ENCODE results near the gene GLI2. TPM values are rescaled to one million over a fixed set of nuclear protein-coding genes. Genes with fewer than 3 reads are reported as not detected.

The GLI2 gene
- total RNA-seq, 3 donors from 2014 or later (not counting 1 experiment from before 2014, with no cell fraction given): not detected

DNA sequence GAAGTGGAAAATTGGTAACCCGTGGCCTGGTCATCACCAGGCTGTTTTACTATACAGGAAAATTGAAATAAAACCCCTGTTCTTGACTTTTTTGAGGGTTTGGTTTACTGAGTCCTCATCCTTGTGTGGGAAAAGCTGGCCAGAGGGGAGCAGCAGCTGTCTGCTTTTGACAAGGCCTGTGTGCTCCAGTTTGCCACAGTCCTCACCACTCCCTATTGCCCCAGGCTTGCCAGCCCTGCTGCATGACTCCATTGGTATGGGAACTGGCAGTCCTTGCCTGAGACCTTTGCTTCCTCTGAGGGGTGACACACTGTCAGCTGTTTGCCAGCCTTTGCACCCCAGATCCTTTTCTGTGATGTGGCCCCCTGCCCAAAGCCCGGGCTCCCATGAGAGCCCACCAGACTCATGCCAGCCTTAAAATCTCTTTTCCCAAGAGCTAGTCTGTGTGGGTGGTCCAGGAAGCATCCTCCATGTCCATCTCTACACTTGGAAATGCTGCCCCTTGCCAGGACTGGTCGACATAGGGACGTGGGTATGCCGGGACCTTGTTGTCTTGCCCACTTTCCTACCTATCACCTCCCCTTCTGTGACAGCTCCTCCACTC is 39.0 kb downstream of the GLI2 start:
- ATAC-seq: no peak
- H3K9me3 ChIP-seq (ENCODE audit: control insufficient read depth, insufficient read depth, low read length): no peaks in the 10 kb centered on the region
- H3K27ac Mint-ChIP-seq: no peak overlapping the region
- intact Hi-C loops (cut with micrococcal nuclease): no loop called here
- no peaks in the 10 kb centered on the region for H3K9me3 Mint-ChIP-seq
- no peaks in the 10 kb centered on the region for H3K4me1 Mint-ChIP-seq
- no peaks in the 10 kb centered on the region for H3K27me3 Mint-ChIP-seq (ENCODE audit: low read depth in 2 of 2)
- TF ChIP-seq, protein P1, sequence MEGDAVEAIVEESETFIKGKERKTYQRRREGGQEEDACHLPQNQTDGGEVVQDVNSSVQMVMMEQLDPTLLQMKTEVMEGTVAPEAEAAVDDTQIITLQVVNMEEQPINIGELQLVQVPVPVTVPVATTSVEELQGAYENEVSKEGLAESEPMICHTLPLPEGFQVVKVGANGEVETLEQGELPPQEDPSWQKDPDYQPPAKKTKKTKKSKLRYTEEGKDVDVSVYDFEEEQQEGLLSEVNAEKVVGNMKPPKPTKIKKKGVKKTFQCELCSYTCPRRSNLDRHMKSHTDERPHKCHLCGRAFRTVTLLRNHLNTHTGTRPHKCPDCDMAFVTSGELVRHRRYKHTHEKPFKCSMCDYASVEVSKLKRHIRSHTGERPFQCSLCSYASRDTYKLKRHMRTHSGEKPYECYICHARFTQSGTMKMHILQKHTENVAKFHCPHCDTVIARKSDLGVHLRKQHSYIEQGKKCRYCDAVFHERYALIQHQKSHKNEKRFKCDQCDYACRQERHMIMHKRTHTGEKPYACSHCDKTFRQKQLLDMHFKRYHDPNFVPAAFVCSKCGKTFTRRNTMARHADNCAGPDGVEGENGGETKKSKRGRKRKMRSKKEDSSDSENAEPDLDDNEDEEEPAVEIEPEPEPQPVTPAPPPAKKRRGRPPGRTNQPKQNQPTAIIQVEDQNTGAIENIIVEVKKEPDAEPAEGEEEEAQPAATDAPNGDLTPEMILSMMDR (IDR thresholded peaks at IDR 0.05): no peak
- H3K4me1 ChIP-seq (ENCODE audit: control insufficient read depth, insufficient read depth, low read length): no peaks in the 10 kb centered on the region
- DNase-seq: no peak
- no peak overlapping the region for H3K4me3 ChIP-seq (ENCODE audit: low read length)
- H3K27ac ChIP-seq (ENCODE audit: low read length): no peak overlapping the region
- no peak overlapping the region for H3K4me3 Mint-ChIP-seq
- H3K36me3 ChIP-seq (ENCODE audit: control insufficient read depth, insufficient read depth, low read length): no peaks in the 10 kb centered on the region
- no peaks in the 10 kb centered on the region for H3K27me3 ChIP-seq (ENCODE audit: control insufficient read depth, insufficient read depth, low read length)
- 88% methylated on average over 5 of the region's 5 CpGs for WGBS (ENCODE audit: insufficient coverage)
- H3K36me3 Mint-ChIP-seq: no peaks in the 10 kb centered on the region

DNA sequence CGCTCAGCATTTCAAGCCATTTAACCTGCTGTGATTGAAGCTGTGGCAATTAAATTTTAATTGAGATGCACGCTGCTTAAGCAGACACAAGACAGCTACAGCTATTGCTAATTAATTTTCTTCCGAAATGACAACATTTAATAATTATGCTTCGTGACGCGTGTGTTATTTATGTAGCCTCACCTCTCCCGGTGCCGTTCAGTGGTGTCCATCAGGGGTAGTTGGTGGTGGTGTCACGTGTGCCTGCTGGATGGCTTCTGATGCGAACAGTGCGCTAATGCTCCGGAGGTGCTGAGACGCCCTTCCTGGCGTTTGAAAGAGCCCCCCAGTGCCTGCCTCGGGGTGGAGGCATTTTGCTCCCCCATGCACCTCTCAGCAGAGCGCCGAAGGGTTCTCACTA is 39.5 kb downstream of the GLI2 start:
- intact Hi-C loops (cut with micrococcal nuclease): no loop called here
- no peak for DNase-seq
- ATAC-seq: no peak

DNA sequence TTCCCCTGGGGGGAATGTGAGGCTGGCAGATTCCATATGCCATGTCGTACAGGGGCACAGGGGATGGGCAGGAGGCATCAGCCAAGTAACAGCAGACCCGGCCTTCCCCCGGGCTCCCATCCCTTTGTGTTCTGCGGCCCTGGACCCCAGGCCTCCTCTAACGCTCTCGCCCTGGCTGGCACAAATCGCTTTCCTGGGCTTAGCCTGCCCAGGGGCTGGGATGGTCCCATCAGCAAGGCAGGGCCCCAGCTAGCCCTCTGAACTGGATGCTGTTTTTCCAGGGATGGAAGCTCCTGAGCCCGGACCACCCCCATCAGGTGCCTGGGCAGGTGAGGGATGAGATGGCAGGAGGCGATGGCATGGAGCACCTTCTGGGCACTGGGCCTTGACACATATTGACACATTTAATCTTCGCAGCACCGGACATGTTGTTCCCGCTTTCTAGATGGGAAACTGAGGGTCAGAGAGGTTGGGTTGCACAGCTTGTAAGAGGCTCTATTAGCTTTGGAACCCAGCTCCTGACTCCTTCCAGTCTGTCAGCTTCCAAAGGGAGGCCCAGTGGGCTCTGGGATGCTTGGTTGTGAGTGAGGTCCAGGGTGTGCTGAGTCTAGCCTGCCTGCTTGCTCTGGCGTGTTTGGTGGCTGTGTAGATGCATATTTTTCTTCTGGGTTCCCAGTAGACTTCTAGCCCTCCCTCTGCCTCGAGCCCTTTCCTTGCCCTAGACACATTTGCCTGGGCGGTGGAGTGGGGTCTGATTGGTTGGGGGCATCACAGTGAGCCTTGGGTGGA is 40.3 kb downstream of the GLI2 start:
- DNase-seq (no peak), ATAC-seq (no peak)
- Mint-ChIP-seq H3K4me1 (no peaks in the 10 kb centered on the region), H3K4me3 (no peak overlapping the region), H3K9me3 (no peaks in the 10 kb centered on the region), H3K36me3 (no peaks in the 10 kb centered on the region), H3K27me3 (ENCODE audit: low read depth in 2 of 2) (no peaks in the 10 kb centered on the region), H3K27ac (no peak overlapping the region)
- no peaks in the 10 kb centered on the region for H3K36me3 ChIP-seq (ENCODE audit: control insufficient read depth, insufficient read depth, low read length)
- intact Hi-C loops (cut with micrococcal nuclease): no loop called here
- H3K4me3 ChIP-seq (ENCODE audit: low read length): no peak overlapping the region
- no peaks in the 10 kb centered on the region for H3K9me3 ChIP-seq (ENCODE audit: control insufficient read depth, insufficient read depth, low read length)
- H3K4me1 ChIP-seq (ENCODE audit: control insufficient read depth, insufficient read depth, low read length): no peaks in the 10 kb centered on the region
- H3K27ac ChIP-seq (ENCODE audit: low read length): no peak overlapping the region
- H3K27me3 ChIP-seq (ENCODE audit: control insufficient read depth, insufficient read depth, low read length): no peaks in the 10 kb centered on the region
- TF ChIP-seq, protein P1 (IDR thresholded peaks at IDR 0.05): no peak
- WGBS (ENCODE audit: insufficient coverage): 93% methylated on average over 15 of the region's 15 CpGs

More for the DNA sequence above, 39.5 kb downstream of the GLI2 start:
- no peaks in the 10 kb centered on the region for H3K36me3 ChIP-seq (ENCODE audit: control insufficient read depth, insufficient read depth, low read length)
- no peaks in the 10 kb centered on the region for H3K27me3 Mint-ChIP-seq (ENCODE audit: low read depth in 2 of 2)
- H3K4me3 ChIP-seq (ENCODE audit: low read length): no peak overlapping the region
- 91% methylated on average over 17 of the region's 17 CpGs for WGBS (ENCODE audit: insufficient coverage)
- H3K9me3 Mint-ChIP-seq: no peaks in the 10 kb centered on the region
- H3K4me1 ChIP-seq (ENCODE audit: control insufficient read depth, insufficient read depth, low read length): no peaks in the 10 kb centered on the region
- H3K4me3 Mint-ChIP-seq: no peak overlapping the region
- no peaks in the 10 kb centered on the region for H3K27me3 ChIP-seq (ENCODE audit: control insufficient read depth, insufficient read depth, low read length)
- no peaks in the 10 kb centered on the region for H3K36me3 Mint-ChIP-seq
- no peaks in the 10 kb centered on the region for H3K4me1 Mint-ChIP-seq
- no peak overlapping the region for H3K27ac Mint-ChIP-seq
- TF ChIP-seq, protein P1 (IDR thresholded peaks at IDR 0.05): no peak
- H3K27ac ChIP-seq (ENCODE audit: low read length): no peak overlapping the region
- no peaks in the 10 kb centered on the region for H3K9me3 ChIP-seq (ENCODE audit: control insufficient read depth, insufficient read depth, low read length)

All from natural killer cell (primary cell).